HEK293T (cell line): ENCODE measurements around the gene ARHGAP5.

Experiments
- CTCF ChIA-PET: fragments of 350-600 bp; formaldehyde crosslinking; extraction: SDS; loops from one replicate; lab custom pipeline; 2021; ENCODE audit warnings: antibody characterized with exemption, inconsistent platforms; lab: Yijun Ruan, JAX
- POLR2A ChIA-PET: fragments of 350-600 bp; formaldehyde crosslinking; extraction: SDS; loops from one replicate; lab custom pipeline; 2020; ENCODE audit warnings: antibody characterized with exemption, inconsistent platforms; lab: Yijun Ruan, JAX
- DNase-seq: peaks from one replicate; pipeline ENCODE4 v3.0.0; 2012; ENCODE audit warnings: mixed read lengths; ENCODE audit errors: extremely low spot score
- ARNT ChIP-seq: fragments of 450-650 bp; IDR thresholded peaks from 2 replicates; pipeline ENCODE4 v1.6.1; 2017; ENCODE audit warnings: mild to moderate bottlenecking
- BHLHE40 ChIP-seq: fragments of 450-650 bp; IDR thresholded peaks from 2 replicates; pipeline ENCODE4 v1.6.1; 2016; ENCODE audit warnings: mild to moderate bottlenecking, moderate library complexity, borderline replicate concordance
- CTBP1 ChIP-seq: fragments of 450-650 bp; IDR thresholded peaks from 2 replicates; pipeline ENCODE4 v1.6.1; 2016; ENCODE audit warnings: borderline replicate concordance
- ELF4 ChIP-seq: fragments of 450-650 bp; IDR thresholded peaks from 2 replicates; pipeline ENCODE4 v1.6.1; 2017; ENCODE audit warnings: antibody characterized with exemption
- FOXA1 ChIP-seq: fragments of 450-650 bp; IDR thresholded peaks from 2 replicates; pipeline ENCODE4 v1.6.1; 2016; ENCODE audit warnings: mild to moderate bottlenecking
- FOXK2 ChIP-seq: fragments of 450-650 bp; IDR thresholded peaks from 2 replicates; pipeline ENCODE4 v1.6.1; 2016; ENCODE audit warnings: mild to moderate bottlenecking
- FOXM1 ChIP-seq: fragments of 450-650 bp; IDR thresholded peaks from 2 replicates; pipeline ENCODE4 v1.6.1; 2017; ENCODE audit warnings: mild to moderate bottlenecking, borderline replicate concordance
- HDGF ChIP-seq: fragments of 450-650 bp; IDR thresholded peaks from 2 replicates; pipeline ENCODE4 v1.6.1; 2017; ENCODE audit warnings: antibody characterized with exemption, borderline replicate concordance
- L3MBTL2 ChIP-seq: fragments of 450-650 bp; conservative IDR thresholded peaks from 2 replicates; pipeline ENCODE4 v1.6.1; 2016; ENCODE audit warnings: mild to moderate bottlenecking
- LEF1 ChIP-seq: fragments of 450-650 bp; IDR thresholded peaks from 2 replicates; pipeline ENCODE4 v1.6.1; 2017; ENCODE audit warnings: mild to moderate bottlenecking, borderline replicate concordance
- SP1 ChIP-seq: fragments of 450-650 bp; IDR thresholded peaks from 2 replicates; pipeline ENCODE4 v1.6.1; 2017
- SUZ12 ChIP-seq: fragments of 450-650 bp; IDR thresholded peaks from 2 replicates; pipeline ENCODE4 v1.6.1; 2016; ENCODE audit warnings: mild to moderate bottlenecking
- TARDBP ChIP-seq: fragments of 450-650 bp; IDR thresholded peaks from 2 replicates; pipeline ENCODE4 v1.6.1; 2016
- ZNF384 ChIP-seq: fragments of 450-650 bp; IDR thresholded peaks from 2 replicates; pipeline ENCODE4 v1.6.1; 2016
- TF ChIP-seq, protein P1 (sequence below): fragments of 450-650 bp; IDR thresholded peaks from 2 replicates; pipeline ENCODE4 v1.6.1; 2016

Gene ARHGAP5

DNA sequence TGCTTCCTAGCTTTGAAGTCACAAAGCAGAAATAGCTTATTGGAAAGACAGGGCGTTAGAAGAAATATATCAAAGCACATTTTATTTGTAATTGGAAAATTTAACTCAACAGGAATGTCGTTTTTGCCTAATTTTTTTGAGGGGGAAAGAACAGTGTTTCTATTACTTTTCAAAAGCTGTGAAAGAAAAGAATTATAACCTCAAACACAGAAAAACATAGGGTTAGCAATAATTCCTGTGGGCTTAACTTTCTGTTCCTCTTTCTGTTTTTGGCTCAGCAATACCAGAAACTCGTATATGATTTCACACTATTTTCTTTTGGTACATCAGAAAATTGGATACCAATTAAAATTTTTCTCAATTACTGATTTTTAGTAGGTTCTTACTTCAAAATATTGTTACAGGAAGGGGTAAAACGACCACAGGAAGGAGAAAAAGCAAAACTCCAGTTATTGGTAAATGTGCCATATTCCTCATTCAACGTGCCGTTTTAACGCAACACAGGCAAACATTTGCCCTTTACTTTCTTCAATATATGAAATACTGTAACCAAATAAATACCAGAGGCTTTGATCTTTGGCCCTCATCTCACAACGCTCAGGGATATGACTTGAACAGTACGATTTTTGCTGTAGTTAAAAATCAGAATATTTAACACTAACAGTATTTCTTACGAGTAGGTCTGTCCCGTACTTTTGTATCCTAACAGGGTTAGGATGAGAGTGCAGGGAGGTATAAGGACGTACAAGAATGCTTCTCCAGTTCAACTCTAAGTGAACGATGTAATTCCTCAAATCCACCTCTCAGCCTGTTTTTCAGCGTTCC, 123.5 kb downstream of the ARHGAP5 start:
- DNase-seq = no peak
- ChIA-PET POLR2A (no interaction called here), CTCF (interaction anchor here (1.6 kb wide), 2 partner anchors 25 to 50 kb away, joined by 5 to 7 read pairs; no protein-coding TSS in a partner anchor)
- TF ChIP-seq BHLHE40 (no peak), ZNF384 (no peak), ARNT (no peak), FOXK2 (no peak), TARDBP (no peak), FOXA1 (no peak), SUZ12 (no peak), FOXM1 (no peak), L3MBTL2 (no peak), HDGF (no peak)

DNA sequence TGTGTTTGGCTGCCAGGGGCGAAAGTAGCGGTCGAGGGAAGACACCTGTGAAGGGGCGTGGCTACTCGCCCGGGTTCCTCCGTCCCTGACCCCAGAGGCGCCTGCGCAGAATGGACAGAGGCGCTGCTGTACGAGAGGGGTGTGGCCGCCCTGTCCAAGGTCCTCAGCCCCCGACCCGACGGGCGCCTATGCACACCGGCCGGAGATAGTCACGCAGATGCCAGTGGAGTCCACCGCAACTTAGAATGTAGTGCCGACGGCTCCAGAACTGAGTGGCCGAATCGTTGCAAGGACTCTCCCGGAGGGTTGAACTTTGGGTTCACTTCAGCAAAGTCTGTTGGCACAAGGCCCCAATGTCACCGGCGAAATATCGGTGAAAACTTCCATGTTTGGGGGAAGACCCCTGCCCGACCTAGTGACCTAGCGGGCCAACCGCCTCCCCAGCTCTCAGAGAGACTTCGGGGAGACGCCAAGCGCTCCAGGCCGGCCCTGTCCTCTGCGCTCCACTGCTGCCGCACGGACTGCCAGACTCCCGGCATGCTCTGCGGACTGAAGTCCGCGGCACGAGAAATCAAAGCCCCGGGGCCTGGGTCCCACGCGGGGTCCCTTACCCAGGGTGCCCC, 124.2 kb downstream of the ARHGAP5 start:
- ChIA-PET CTCF (no interaction called here), POLR2A (no interaction called here)
- TF ChIP-seq L3MBTL2 = peak; percentile 75
- no peak; the same call in 1 of the 2 replicates for TF ChIP-seq TARDBP
- no peak for TF ChIP-seq FOXK2
- TF ChIP-seq, protein P1, sequence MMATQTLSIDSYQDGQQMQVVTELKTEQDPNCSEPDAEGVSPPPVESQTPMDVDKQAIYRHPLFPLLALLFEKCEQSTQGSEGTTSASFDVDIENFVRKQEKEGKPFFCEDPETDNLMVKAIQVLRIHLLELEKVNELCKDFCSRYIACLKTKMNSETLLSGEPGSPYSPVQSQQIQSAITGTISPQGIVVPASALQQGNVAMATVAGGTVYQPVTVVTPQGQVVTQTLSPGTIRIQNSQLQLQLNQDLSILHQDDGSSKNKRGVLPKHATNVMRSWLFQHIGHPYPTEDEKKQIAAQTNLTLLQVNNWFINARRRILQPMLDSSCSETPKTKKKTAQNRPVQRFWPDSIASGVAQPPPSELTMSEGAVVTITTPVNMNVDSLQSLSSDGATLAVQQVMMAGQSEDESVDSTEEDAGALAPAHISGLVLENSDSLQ = 0 out of 2 replicates have a peak, but pooled peaks have one; percentile 33
- peak; percentile 84 for DNase-seq

DNA sequence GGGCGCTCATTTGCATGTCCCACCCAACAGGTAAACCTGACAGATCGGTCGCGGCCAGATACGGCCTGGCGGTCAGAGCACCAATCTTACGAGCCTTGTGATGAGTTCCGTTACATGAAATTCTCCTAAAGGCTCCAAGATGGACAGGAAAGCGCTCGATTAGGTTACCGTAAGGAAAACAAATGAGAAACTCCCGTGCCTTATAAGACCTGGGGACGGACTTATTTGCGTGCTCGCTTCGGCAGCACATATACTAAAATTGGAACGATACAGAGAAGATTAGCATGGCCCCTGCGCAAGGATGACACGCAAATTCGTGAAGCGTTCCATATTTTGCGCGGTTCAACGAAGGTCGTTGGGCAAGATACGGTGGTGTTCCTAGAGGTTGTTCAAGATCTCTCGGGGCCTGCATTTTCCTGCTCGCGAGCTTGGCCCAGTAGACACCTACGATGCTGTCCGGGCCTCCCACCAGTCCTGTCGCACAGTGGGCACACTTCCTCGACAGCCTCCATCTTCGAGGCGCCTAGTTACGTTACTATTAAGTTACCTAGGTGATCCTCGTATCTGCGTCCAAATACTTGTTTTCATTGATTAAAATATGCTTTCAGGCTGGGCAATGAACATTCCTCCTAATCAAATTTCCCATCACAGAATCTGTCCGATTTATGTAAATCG, 124.8 kb downstream of the ARHGAP5 start, which contains the start of gene RNU6-7:
RNU6-7 (plus strand) TSS at position 230 of the 675 bp plus-strand sequence.
- POLR2A ChIA-PET = interaction anchor here (1.2 to 2.0 kb wide), 4 partner anchors 17 to 164 kb away, joined by 3 to 14 read pairs (median 4); partner anchors contain the start of gene ARHGAP5
- DNase-seq = no peak
- TF ChIP-seq FOXM1 (no peak), FOXA1 (no peak), ARNT (no peak), L3MBTL2 (peak; percentile 7), SUZ12 (peak; percentile 69; the same call in 1 of the 2 replicates), CTBP1 (0 out of 2 replicates have a peak, but pooled peaks have one; percentile 18), TARDBP (0 out of 2 replicates have a peak, but pooled peaks have one; percentile 23)
- CTCF ChIA-PET = interaction anchor here (0.6 kb wide), 1 partner anchor 188 kb away, joined by 3 read pairs; no protein-coding TSS in a partner anchor

DNA sequence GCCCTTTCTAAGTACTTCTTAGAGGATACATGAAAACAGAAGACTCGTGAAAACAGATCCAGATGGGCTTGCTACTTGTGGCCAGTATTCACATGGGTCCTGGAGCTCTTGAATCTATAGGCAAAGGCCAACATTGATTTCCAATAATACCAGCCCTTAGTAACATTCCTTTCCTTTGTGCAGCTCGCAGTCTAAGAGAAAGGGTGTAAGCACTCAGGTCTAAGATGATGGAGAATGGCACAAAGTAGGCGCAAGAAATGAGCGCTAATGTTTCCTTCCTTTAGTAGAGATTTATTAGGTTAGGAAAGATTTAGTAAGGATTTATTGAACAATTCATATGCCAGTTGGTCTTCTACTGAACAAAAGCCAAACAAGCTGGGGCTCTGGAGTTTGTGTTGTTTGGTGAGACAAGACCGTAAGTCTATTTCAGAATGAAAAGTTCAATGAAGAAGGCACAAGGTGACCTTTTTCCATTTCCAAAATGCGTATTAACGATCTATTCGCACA, 125.4 kb downstream of the ARHGAP5 start:
- no peak for DNase-seq
- ChIA-PET POLR2A (interaction anchor here (1.2 to 2.0 kb wide), 4 partner anchors 17 to 164 kb away, joined by 3 to 14 read pairs (median 4); partner anchors contain the start of gene ARHGAP5), CTCF (interaction anchor here (0.6 kb wide), 1 partner anchor 188 kb away, joined by 3 read pairs; no protein-coding TSS in a partner anchor)
- TF ChIP-seq FOXK2 (no peak), TARDBP (no peak), ELF4 (no peak), CTBP1 (no peak), BHLHE40 (no peak), SP1 (no peak), ZNF384 (no peak)

DNA sequence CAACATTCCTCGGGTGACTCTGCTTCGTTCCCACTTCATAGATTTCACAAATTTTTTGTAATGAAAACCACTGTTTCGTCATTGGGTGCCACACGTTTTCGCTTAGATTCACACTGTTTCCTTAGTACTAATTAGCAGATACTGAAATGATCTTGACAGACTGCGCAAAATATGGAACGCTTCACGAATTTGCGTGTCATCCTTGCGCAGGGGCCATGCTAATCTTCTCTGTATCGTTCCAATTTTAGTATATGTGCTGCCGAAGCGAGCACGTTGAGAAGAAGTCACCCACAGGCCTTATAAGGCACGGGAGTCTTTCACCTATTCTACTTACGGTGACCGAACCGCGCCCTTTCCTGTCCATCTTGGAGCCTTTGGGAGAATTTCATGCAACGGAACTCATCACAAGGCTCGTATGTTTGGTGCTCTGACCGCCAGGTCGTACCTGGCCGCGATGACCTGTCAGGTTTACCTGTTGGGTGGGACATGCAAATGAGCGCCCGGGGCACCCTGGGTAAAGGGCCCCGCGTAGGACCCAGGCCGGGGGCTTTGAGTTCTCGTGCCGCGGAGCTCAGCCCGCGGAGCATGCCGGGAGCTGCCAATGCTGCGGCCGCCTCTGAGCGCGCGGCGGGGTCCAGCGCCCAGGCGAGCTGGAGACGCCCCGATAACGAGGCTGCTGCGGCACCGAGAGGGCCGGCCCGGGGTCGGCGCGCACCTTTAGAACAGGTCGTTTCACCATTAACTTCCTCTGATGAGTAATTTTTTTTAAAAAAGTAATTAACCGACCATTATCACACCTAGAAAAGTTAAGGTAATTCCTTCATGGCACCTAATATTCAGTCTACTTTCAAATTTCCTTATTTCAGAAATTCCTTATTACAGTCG, 126.1 kb downstream of the ARHGAP5 start, which contains the start of gene RNU6-8:
RNU6-8 (minus strand) TSS at position 272 of the 885 bp plus-strand sequence.
- TF ChIP-seq LEF1 (no peak), L3MBTL2 (peak; percentile 69; the same call in 1 of the 2 replicates), ARNT (no peak), BHLHE40 (no peak), SUZ12 (peak; percentile 71; the same call in 1 of the 2 replicates)
- TF ChIP-seq, protein P1 = 0 out of 2 replicates have a peak, but pooled peaks have one; percentile 6
- POLR2A ChIA-PET = interaction anchor here (0.9 to 2.0 kb wide), 7 partner anchors 9 to 165 kb away, joined by 3 to 14 read pairs (median 4); partner anchors contain the start of gene ARHGAP5
- peak; percentile 88 for DNase-seq
- CTCF ChIA-PET = no interaction called here

DNA sequence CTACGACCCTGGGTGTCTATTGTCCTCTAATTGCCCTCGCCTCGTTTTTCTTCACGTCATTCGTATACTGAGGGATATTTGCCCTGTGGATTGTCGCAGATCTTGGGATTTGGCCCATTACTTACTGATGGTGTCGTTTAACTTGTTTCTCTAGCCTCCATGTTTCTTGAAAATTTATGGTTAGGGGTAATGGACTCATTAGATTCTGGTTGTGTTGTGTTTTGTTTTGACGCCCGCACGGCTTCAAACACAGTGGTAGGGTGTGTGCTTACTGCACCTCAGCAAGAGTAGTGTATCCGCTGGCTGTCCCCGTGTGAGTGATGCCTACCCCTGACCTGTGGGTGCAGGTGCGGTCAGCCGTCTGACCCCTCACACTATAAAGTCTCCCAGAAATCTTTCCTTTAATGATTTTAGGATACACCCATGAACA, 126.8 kb downstream of the ARHGAP5 start:
- ChIA-PET POLR2A (interaction anchor here (0.9 to 2.0 kb wide), 4 partner anchors 8 to 127 kb away, joined by 3 to 14 read pairs (median 6); partner anchors contain the start of gene ARHGAP5), CTCF (no interaction called here)
- TF ChIP-seq SP1 (no peak), L3MBTL2 (peak; percentile 59; the same call in 1 of the 2 replicates)
- no peak for DNase-seq
